ENCODE data around the gene NBEA. TPM values are rescaled to one million over a fixed set of nuclear protein-coding genes. Genes with fewer than 3 reads are reported as not detected.

NBEA gene
- total RNA-seq, 1 experiment from 2014 or later: 3.3 TPM

- no TSS peak for BruUV-seq (replicated peaks)
- no peak for TF ChIP-seq CTCF (IDR thresholded peaks at IDR 0.05)
- TF ChIP-seq SIN3A (IDR thresholded peaks at IDR 0.05; ENCODE audit: borderline replicate concordance, insufficient read depth, low read depth, low read length): no peak
- no peak for TF ChIP-seq POLR2AphosphoS5 (IDR thresholded peaks at IDR 0.05; ENCODE audit: low read depth, low read length)
- TF ChIP-seq TCF7L2 (IDR thresholded peaks at IDR 0.05; ENCODE audit: low read depth, low read length): no peak
- no peak for TF ChIP-seq REST (IDR thresholded peaks at IDR 0.05; ENCODE audit: insufficient read depth in 1 of 2, low read depth in 2 of 2, low read length in 1 of 2)
- no peak for DNase-seq (ENCODE audit: low read depth, low spot score)
- Histone ChIP-seq H3K4me1 (ENCODE audit: control insufficient read depth, insufficient read depth, low read length) (0 out of 2 replicates have a peak, but pooled peaks cover 2% of the 10 kb centered on the region), H3K36me3 (ENCODE audit: control insufficient read depth, insufficient read depth, low read length) (no peaks in the 10 kb centered on the region), H3K4me3 (ENCODE audit: low read depth in 2 of 2, low read length in 2 of 2) (no peak overlapping the region), H3K27me3 (ENCODE audit: control insufficient read depth, insufficient read depth, low read length) (no peaks in the 10 kb centered on the region), H3K9me3 (ENCODE audit: control insufficient read depth, insufficient read depth, low read depth, low read length) (no peaks in the 10 kb centered on the region), H3K27ac (ENCODE audit: low read length) (no peak overlapping the region)
- ChIA-PET POLR2A (no interaction called here), CTCF (interaction anchor here (0.6 kb wide), 1 partner anchor 1280 kb away, joined by 6 read pairs; no protein-coding TSS in a partner anchor)
- in situ Hi-C loops (cut with HindIII; ENCODE audit: low pct_unique_long_range_greater_than_20kb, low sequenced_read_pairs) (no loop called here), intact Hi-C loops (cut with micrococcal nuclease; ENCODE audit: unreplicated experiment) (loop anchor here (10.0 kb wide), 3 partner anchors 85 to 545 kb away; no protein-coding TSS in a partner anchor)
- ATAC-seq: no peak
These were observed 778.2 kb downstream of the NBEA start for GRCh38 chr13:35720290-35720689.

DNA sequence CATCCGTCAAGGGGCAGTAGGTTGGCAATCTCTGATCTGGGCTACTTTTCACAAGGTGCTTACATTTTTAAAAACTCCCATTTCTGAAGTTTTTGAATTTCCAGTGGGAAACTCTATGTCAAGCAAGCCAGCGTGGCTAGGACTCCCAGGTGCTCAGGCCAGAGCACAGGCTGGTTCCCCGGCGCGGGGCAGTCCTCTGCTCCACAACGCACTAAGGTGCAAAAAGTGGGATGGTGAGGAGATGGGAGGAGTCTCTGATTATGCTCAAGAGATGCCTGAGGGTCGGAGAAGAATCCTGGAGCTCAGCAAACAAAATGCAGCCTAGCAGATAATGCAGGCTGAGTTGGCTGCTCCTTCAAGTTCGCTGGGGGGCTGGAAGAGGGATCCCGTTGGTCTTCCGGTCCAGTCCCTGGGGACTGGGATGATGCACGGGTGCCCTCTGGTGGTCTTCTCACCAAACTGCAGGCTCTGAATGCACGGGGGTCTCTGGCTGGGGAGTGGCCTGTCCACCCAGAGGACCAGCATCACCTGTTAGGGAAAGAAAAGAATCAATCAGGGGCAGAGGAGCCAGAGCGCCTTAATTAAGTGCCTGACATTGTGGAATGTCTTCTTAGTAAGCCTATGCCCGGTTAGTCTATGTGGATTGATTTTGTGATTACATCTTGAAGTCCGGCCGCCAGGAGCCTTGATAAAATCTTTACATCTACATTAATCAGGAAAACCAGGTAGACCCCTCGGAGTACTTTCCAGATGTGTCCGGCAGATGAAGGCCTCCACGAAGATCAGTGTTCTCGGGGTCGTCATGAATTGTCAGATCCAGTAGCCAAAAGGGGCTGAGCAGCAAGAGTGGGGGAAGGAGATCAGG is 778.9 kb downstream of the NBEA start:
- ChIA-PET POLR2A (no interaction called here), CTCF (no interaction called here)
- Histone ChIP-seq H3K27ac (ENCODE audit: low read length) (no peak overlapping the region), H3K27me3 (ENCODE audit: control insufficient read depth, insufficient read depth, low read length) (no peaks in the 10 kb centered on the region), H3K4me1 (ENCODE audit: control insufficient read depth, insufficient read depth, low read length) (no peaks in the 10 kb centered on the region), H3K36me3 (ENCODE audit: control insufficient read depth, insufficient read depth, low read length) (no peaks in the 10 kb centered on the region), H3K9me3 (ENCODE audit: control insufficient read depth, insufficient read depth, low read depth, low read length) (no peaks in the 10 kb centered on the region), H3K4me3 (ENCODE audit: low read depth in 2 of 2, low read length in 2 of 2) (peak overlapping the region; percentile 1 to 16; a peak in 1 of 4 replicates)
- in situ Hi-C loops (cut with HindIII; ENCODE audit: low pct_unique_long_range_greater_than_20kb, low sequenced_read_pairs): no loop called here
- no TSS peak for BruUV-seq (replicated peaks)
- TF ChIP-seq CTCF (IDR thresholded peaks at IDR 0.05): peak; percentile 92
- TF ChIP-seq POLR2AphosphoS5 (IDR thresholded peaks at IDR 0.05; ENCODE audit: low read depth, low read length): no peak
- TF ChIP-seq REST (IDR thresholded peaks at IDR 0.05; ENCODE audit: insufficient read depth in 1 of 2, low read depth in 2 of 2, low read length in 1 of 2): no peak
- no peak for TF ChIP-seq SIN3A (IDR thresholded peaks at IDR 0.05; ENCODE audit: borderline replicate concordance, insufficient read depth, low read depth, low read length)
- intact Hi-C loops (cut with micrococcal nuclease; ENCODE audit: unreplicated experiment): loop anchor here (10.0 kb wide), 3 partner anchors 86 to 546 kb away; no protein-coding TSS in a partner anchor
- DNase-seq (ENCODE audit: low read depth, low spot score) (peak; percentile 22), ATAC-seq (peak; percentile 82)
